Loucy (cell line): ENCODE data around the gene ZNF598.

Experiments
- EZH2phosphoT487 ChIP-seq: fragments of 200-600 bp; IDR thresholded peaks from 2 replicates; pipeline ENCODE4 v1.6.1; 2018; ENCODE audit warnings: antibody characterized with exemption, mild to moderate bottlenecking, moderate library complexity, borderline replicate concordance
- TF ChIP-seq, protein P1 (sequence below): fragments of 200-600 bp; sonication (generic); conservative IDR thresholded peaks from 2 replicates; pipeline ENCODE4 v1.5.1; 2014; ENCODE audit warnings: mild to moderate bottlenecking, antibody characterized with exemption, low read length

DNA sequence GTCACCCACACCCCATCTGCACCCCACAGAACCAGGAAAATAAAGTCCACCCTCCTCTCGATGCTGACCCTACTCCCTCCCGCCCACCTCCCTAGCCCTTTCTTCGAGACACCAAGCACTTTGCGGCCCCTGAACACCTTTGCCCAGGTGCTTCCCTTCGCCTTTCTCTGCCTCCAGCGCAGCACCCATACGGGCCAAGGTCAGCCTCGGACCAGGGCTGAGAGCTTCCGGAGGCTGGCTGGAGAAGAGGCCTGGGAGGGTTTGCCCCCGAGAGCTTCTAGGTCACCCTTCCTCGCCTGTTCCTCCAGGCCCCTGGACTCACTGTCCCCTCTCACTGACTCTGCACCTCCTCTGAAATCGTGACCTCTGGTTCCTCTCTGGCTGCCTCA lies 14.4 kb upstream of the ZNF598 start:
- TF ChIP-seq, protein P1, sequence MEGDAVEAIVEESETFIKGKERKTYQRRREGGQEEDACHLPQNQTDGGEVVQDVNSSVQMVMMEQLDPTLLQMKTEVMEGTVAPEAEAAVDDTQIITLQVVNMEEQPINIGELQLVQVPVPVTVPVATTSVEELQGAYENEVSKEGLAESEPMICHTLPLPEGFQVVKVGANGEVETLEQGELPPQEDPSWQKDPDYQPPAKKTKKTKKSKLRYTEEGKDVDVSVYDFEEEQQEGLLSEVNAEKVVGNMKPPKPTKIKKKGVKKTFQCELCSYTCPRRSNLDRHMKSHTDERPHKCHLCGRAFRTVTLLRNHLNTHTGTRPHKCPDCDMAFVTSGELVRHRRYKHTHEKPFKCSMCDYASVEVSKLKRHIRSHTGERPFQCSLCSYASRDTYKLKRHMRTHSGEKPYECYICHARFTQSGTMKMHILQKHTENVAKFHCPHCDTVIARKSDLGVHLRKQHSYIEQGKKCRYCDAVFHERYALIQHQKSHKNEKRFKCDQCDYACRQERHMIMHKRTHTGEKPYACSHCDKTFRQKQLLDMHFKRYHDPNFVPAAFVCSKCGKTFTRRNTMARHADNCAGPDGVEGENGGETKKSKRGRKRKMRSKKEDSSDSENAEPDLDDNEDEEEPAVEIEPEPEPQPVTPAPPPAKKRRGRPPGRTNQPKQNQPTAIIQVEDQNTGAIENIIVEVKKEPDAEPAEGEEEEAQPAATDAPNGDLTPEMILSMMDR, result no peak
- no peak for TF ChIP-seq EZH2phosphoT487
